ENCODE measurements around the gene CHSY3. TPM values are rescaled to one million over a fixed set of nuclear protein-coding genes. Genes with fewer than 3 reads are reported as not detected.

The CHSY3 gene
- total and polyA plus RNA-seq, 2 experiments from 2014 or later, result 0.44 to 3.0 TPM

DNA sequence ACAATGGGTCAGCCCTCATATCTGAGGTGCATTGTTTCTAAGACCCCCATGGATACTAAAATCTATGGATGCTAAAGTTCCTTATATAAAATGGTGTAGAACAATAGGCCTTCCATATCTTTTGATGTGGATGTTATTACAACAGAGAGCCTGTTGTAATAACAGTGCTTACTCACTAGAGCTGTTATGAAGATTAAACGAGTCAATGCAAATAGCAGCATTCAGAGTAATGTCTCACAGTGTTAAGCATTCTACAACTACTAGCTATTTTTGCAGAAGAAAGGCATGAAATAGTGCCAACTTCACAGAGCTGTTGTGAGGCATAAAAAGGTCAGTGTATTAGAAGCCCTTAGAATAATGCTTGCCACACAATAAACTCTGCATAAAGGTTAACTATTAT is 13.0 kb downstream of the CHSY3 start:
- peaks cover 3% of the 10 kb centered on the region; the same call in 2 of the 3 replicates for H3K36me3 Mint-ChIP-seq (ENCODE audit: low read depth)
- Histone ChIP-seq H3K9me2 (ENCODE audit: insufficient read depth) (no peaks in the 10 kb centered on the region), H3K4me1 (ENCODE audit: insufficient read depth) (peaks cover 15% of the 10 kb centered on the region), H3K36me3 (ENCODE audit: insufficient read depth) (no peaks in the 10 kb centered on the region), H4K20me1 (replicated peaks; ENCODE audit: insufficient read depth) (no peaks in the 10 kb centered on the region), H3K27me3 (ENCODE audit: insufficient read depth) (no peaks in the 10 kb centered on the region), H3K4me2 (no peak overlapping the region), H3K4me3 (no peak overlapping the region), H3K79me2 (replicated peaks; ENCODE audit: insufficient read depth) (no peaks in the 10 kb centered on the region), H3K27ac (ENCODE audit: low read depth) (no peak overlapping the region), H3F3A (replicated peaks; ENCODE audit: low read depth) (no peaks in the 10 kb centered on the region), H2AFZ (no peak overlapping the region)
- H3K27ac Mint-ChIP-seq, result no peak overlapping the region
- H3K27me3 Mint-ChIP-seq (ENCODE audit: insufficient read depth, low read depth, poor library complexity), result no peaks in the 10 kb centered on the region
- H3K9me3 Mint-ChIP-seq, result no peaks in the 10 kb centered on the region
- peaks cover 12% of the 10 kb centered on the region for H3K4me1 Mint-ChIP-seq
- DNase-seq (ENCODE audit: low spot score), result no peak
- no peak overlapping the region for H3K4me3 Mint-ChIP-seq
- TF ChIP-seq NANOG (IDR thresholded peaks at IDR 0.05; ENCODE audit: borderline replicate concordance), result no peak
- TF ChIP-seq, protein P1, sequence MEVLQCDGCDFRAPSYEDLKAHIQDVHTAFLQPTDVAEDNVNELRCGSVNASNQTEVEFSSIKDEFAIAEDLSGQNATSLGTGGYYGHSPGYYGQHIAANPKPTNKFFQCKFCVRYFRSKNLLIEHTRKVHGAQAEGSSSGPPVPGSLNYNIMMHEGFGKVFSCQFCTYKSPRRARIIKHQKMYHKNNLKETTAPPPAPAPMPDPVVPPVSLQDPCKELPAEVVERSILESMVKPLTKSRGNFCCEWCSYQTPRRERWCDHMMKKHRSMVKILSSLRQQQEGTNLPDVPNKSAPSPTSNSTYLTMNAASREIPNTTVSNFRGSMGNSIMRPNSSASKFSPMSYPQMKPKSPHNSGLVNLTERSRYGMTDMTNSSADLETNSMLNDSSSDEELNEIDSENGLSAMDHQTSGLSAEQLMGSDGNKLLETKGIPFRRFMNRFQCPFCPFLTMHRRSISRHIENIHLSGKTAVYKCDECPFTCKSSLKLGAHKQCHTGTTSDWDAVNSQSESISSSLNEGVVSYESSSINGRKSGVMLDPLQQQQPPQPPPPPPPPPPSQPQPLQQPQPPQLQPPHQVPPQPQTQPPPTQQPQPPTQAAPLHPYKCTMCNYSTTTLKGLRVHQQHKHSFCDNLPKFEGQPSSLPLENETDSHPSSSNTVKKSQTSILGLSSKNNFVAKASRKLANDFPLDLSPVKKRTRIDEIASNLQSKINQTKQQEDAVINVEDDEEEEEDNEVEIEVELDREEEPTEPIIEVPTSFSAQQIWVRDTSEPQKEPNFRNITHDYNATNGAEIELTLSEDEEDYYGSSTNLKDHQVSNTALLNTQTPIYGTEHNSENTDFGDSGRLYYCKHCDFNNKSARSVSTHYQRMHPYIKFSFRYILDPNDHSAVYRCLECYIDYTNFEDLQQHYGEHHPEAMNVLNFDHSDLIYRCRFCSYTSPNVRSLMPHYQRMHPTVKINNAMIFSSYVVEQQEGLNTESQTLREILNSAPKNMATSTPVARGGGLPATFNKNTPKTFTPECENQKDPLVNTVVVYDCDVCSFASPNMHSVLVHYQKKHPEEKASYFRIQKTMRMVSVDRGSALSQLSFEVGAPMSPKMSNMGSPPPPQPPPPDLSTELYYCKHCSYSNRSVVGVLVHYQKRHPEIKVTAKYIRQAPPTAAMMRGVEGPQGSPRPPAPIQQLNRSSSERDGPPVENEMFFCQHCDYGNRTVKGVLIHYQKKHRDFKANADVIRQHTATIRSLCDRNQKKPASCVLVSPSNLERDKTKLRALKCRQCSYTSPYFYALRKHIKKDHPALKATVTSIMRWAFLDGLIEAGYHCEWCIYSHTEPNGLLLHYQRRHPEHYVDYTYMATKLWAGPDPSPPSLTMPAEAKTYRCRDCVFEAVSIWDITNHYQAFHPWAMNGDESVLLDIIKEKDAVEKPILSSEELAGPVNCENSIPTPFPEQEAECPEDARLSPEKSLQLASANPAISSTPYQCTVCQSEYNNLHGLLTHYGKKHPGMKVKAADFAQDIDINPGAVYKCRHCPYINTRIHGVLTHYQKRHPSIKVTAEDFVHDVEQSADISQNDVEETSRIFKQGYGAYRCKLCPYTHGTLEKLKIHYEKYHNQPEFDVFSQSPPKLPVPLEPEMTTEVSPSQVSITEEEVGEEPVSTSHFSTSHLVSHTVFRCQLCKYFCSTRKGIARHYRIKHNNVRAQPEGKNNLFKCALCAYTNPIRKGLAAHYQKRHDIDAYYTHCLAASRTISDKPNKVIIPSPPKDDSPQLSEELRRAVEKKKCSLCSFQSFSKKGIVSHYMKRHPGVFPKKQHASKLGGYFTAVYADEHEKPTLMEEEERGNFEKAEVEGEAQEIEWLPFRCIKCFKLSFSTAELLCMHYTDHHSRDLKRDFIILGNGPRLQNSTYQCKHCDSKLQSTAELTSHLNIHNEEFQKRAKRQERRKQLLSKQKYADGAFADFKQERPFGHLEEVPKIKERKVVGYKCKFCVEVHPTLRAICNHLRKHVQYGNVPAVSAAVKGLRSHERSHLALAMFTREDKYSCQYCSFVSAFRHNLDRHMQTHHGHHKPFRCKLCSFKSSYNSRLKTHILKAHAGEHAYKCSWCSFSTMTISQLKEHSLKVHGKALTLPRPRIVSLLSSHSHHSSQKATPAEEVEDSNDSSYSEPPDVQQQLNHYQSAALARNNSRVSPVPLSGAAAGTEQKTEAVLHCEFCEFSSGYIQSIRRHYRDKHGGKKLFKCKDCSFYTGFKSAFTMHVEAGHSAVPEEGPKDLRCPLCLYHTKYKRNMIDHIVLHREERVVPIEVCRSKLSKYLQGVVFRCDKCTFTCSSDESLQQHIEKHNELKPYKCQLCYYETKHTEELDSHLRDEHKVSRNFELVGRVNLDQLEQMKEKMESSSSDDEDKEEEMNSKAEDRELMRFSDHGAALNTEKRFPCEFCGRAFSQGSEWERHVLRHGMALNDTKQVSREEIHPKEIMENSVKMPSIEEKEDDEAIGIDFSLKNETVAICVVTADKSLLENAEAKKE (CRISPR knock-in tag; IDR thresholded peaks at IDR 0.05), result no peak
- TF ChIP-seq, protein P2, sequence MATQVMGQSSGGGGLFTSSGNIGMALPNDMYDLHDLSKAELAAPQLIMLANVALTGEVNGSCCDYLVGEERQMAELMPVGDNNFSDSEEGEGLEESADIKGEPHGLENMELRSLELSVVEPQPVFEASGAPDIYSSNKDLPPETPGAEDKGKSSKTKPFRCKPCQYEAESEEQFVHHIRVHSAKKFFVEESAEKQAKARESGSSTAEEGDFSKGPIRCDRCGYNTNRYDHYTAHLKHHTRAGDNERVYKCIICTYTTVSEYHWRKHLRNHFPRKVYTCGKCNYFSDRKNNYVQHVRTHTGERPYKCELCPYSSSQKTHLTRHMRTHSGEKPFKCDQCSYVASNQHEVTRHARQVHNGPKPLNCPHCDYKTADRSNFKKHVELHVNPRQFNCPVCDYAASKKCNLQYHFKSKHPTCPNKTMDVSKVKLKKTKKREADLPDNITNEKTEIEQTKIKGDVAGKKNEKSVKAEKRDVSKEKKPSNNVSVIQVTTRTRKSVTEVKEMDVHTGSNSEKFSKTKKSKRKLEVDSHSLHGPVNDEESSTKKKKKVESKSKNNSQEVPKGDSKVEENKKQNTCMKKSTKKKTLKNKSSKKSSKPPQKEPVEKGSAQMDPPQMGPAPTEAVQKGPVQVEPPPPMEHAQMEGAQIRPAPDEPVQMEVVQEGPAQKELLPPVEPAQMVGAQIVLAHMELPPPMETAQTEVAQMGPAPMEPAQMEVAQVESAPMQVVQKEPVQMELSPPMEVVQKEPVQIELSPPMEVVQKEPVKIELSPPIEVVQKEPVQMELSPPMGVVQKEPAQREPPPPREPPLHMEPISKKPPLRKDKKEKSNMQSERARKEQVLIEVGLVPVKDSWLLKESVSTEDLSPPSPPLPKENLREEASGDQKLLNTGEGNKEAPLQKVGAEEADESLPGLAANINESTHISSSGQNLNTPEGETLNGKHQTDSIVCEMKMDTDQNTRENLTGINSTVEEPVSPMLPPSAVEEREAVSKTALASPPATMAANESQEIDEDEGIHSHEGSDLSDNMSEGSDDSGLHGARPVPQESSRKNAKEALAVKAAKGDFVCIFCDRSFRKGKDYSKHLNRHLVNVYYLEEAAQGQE (IDR thresholded peaks at IDR 0.05; ENCODE audit: unreplicated experiment), result no peak
- TF ChIP-seq EZH2phosphoT487 (IDR thresholded peaks at IDR 0.05; ENCODE audit: unreplicated experiment), result no peak
- TF ChIP-seq ZNF331 (CRISPR knock-in tag; IDR thresholded peaks at IDR 0.05; ENCODE audit: low read depth), result no peak
- TF ChIP-seq, protein P3, sequence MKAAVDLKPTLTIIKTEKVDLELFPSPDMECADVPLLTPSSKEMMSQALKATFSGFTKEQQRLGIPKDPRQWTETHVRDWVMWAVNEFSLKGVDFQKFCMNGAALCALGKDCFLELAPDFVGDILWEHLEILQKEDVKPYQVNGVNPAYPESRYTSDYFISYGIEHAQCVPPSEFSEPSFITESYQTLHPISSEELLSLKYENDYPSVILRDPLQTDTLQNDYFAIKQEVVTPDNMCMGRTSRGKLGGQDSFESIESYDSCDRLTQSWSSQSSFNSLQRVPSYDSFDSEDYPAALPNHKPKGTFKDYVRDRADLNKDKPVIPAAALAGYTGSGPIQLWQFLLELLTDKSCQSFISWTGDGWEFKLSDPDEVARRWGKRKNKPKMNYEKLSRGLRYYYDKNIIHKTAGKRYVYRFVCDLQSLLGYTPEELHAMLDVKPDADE (IDR thresholded peaks at IDR 0.05), result no peak
- TF ChIP-seq CREB1 (CRISPR knock-in tag; IDR thresholded peaks at IDR 0.05; ENCODE audit: low read depth), result no peak
- TF ChIP-seq STAT1 (IDR thresholded peaks at IDR 0.05; ENCODE audit: unreplicated experiment), result no peak
- TF ChIP-seq, protein P4, sequence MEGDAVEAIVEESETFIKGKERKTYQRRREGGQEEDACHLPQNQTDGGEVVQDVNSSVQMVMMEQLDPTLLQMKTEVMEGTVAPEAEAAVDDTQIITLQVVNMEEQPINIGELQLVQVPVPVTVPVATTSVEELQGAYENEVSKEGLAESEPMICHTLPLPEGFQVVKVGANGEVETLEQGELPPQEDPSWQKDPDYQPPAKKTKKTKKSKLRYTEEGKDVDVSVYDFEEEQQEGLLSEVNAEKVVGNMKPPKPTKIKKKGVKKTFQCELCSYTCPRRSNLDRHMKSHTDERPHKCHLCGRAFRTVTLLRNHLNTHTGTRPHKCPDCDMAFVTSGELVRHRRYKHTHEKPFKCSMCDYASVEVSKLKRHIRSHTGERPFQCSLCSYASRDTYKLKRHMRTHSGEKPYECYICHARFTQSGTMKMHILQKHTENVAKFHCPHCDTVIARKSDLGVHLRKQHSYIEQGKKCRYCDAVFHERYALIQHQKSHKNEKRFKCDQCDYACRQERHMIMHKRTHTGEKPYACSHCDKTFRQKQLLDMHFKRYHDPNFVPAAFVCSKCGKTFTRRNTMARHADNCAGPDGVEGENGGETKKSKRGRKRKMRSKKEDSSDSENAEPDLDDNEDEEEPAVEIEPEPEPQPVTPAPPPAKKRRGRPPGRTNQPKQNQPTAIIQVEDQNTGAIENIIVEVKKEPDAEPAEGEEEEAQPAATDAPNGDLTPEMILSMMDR (conservative IDR thresholded peaks at IDR 0.05; ENCODE audit: low read depth in 2 of 2), result no peak
- TF ChIP-seq ZNF114 (CRISPR knock-in tag; IDR thresholded peaks at IDR 0.05), result no peak
- ATAC-seq, result no peak

Data from GM23338 (cell line).